HG02642 (cell line): ENCODE data around the gene NKX6-2.
"Not testable (repeated sequence)": the region's sequence is repeated elsewhere in the genome, so short reads cannot be mapped to it uniquely, and the experiment has no call there.

Experiments used
- ATAC-seq: cut with Tn5 transposase; IDR thresholded peaks from one replicate; pipeline ENCODE4 v1.9.1; 2021; ENCODE audit warnings: mild to moderate bottlenecking; ENCODE audit not compliant: unreplicated experiment, poor library complexity

Gene NKX6-2

GRCh38 chr10:132785723-132786475 lies at the start of gene NKX6-2:
Gene NKX6-2 (minus strand): TSS chr10:132786147. CDS start chr10:132785948, 199 bp downstream.
- ATAC-seq = no peak

DNA sequence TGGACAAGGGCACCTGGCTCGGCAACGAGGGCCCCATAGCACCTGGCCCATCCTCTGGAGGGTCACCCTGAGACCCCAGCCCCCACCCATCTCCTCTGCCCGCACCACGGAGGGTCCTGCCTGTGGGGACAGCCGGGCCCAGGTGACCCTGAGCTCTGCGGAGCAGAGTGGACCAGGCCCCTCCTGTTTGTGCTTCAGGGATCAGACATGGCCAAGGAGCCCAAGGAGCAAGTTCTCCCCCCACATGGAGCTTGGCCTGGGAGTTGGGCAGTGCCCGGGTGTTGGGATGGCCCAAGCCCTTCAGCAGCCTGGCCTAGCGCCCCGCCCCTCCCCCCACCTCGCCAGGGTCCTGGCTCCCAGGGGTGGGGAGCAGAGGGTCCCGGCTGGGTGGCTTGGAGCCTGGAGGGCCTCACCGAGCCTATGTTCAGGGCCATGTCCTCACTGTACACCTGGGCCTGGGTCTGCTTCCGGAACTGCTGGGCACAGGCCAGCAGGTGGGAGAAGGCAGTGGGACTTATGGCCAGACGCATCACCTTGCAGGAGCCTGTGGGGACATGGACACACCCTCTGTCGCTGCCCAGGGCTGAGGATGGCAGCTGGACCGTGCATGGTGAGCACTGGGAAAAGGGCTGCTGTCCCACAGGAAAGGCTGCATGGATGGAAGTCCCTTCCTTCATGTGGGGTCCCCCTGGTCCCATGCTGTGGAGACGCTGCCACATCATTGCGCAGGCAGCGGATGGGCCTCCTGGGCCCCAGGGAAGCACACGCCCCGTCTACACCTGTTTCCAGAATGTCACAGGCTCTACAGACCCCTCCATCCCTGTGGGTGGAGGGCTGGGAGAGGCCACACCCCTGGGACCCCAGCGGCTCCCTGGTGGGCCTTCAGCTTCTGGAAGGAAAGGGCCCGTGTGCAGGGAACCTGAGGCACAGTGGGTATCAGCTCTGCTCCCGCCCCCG lies 49.2 kb upstream of the NKX6-2 start:
- ATAC-seq = no peak

DNA sequence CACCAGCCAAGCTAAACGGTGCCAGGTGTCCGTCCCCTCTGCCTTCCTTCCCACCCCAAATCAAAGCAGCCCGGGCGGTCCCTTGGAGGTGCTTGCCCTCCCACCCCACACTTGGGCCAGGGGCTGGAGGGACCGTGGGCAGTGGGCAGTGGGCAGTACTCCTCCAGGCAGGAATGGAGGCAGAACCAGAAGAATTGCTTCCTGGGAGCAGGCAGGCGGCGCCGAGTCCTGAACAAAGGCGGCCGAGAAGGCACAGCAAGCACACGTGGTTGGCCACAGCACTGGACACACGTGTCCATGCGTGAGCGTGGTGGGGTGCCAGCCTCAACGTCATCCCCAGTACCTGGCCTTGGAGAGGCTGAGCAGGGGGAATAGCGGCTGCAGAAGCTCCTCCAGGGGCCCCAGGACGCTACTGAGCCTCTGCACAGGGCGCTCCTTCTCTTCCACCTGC lies 48.4 kb upstream of the NKX6-2 start:
- no peak for ATAC-seq

- ATAC-seq = no peak
These were observed 47.6 kb upstream of the NKX6-2 start for GRCh38 chr10:132833421-132834111.

GRCh38 chr10:132832186-132832969 lies 46.4 kb upstream of the NKX6-2 start:
- no peak for ATAC-seq

DNA sequence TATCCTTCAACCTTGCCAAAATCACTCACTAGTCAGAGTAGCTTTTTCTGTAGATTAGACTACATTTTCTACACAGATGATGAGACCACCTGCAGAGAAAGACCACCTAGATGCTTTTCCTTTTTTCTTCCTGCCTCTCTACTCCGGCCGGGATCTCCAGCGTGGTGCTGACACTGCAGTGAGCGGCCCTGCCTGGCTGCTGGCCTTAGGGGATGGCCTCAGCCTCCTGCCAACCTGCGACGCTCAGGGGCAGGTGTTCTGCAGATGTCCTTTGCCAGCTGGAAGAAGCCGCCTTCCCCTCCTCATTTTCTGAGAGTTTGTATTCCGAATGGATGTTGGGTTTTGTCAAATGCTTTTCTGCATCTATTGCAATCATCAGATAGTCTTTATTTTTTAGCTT lies 43.5 kb upstream of the NKX6-2 start:
- ATAC-seq = no peak

DNA sequence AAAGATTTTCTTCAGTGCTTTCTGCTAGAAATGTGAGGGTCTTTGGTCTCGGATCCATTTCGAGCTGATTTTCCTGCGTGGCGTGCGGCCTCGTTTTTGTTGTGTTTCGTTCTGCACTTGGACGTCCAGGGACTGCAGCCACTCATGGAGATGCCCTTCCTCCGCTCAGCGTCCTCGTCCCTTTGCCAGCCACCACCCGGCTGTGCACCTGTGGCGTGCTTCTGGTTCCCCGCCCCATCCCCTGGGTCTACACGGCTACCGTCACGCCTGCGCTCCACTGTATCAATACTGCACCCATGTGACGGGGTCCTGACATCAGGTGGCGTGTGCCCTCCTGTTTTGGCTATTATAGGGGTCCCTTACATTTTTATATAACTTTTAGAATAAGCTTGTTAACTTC lies 42.7 kb upstream of the NKX6-2 start:
- no peak for ATAC-seq

DNA sequence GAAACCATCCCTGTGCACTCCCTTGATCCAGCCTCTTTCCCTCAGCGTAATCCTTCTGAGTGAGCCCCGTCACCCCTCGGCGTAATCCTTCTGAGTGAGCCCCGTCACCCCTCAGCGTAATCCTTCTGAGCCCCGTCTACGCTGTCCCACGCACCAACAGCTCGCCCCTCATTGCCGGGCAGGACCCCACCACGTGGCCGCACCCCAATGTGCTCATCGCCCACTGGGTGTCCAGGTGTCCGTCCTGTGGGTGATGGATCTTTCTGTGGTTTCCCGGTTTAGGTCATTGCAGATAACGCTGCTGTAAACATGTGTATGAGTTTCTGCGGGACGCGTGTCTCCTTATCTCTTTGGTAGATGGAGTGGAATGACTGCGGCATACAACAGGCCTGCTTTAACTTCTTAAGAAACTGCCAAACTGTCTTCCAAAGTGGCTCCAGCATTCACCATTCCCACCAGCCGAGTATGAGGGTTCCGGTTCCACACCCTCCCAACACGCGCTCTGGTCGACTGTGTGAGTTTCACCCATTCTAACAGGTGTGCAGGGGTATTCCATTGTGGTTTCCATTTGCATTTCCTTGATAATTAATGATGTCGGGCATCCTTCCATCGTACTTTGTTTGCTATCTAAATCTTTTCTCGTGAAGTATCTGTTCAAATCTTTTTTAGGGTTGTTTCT lies 42.1 kb upstream of the NKX6-2 start:
- ATAC-seq = no peak

DNA sequence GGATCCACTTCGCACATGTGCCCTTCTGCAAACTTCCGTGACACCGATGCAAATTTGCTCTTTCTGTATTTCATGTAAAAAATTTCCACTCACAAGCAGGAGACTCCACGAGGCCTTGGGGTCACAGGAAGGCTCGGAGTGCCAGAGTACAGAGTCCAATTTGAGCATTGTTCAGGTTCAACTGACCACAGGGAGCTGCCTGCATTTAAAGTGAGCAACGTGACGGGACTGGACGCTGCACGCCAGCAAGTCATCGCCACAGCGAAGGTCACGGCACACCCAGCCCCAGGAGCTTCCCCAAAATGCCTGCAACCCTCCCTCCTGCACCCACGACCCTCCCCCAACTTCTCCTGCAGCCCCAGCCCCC lies 41.5 kb upstream of the NKX6-2 start:
- no peak for ATAC-seq

GRCh38 chr10:132826524-132827422 lies 40.8 kb upstream of the NKX6-2 start:
- no peak for ATAC-seq

- ATAC-seq = not testable (repeated sequence)
These were observed 40.0 kb upstream of the NKX6-2 start for GRCh38 chr10:132825783-132826523.

DNA sequence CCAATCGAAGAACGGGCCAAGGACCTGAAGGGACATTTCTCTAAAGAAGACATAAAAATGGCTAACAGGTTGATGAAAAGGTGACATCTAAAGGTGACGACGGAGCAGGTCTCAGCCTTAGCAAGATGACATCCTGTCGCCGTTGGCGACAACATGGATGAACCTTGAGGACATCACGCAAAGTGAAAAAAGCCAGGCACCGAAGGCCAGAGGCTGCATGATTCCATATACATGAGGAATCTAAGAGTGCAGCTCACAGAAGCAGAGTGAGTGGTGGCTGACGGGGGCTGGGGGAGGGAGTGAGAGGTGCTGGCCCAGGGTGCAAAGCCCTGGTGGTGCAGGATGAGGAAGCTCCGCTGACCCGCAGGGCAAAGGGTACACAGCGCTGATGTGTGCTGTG lies 34.1 kb upstream of the NKX6-2 start:
- no peak for ATAC-seq

- ATAC-seq = no peak
These were observed 31.8 kb upstream of the NKX6-2 start for GRCh38 chr10:132817701-132818211.

GRCh38 chr10:132816718-132817117 lies 30.8 kb upstream of the NKX6-2 start:
- no peak for ATAC-seq

DNA sequence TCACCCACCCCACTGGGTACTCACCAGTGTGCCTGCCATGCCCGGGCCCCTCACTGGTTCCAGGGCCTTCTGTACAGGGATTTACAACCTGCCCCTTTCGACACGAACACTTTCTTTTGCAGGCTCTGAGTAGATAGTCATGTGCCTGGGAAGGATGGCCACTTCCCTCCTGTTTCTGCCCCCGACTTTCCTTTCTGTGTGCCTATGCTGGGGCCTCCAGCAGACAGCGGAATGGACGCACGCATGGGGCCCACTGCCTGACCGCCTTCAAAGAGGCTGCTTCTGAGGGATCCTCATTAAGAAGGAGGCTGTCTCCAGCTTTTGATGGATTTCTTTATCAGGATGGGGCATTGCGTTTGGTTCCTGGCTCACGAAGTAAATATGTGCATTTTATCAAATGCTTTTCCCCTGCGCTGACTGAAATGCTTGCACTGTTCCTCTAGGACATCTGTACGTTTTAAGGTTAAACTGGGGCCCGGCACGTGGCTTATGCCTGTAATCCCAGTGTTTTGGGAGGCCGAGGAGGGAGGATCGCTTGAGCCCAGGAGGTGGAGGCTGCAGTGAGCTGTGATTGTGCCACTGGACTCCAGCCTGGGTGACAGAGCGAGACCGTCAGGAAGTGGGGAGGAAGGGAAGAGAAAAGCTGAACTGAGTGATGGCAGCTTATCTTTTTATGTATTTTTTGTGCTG lies 29.4 kb upstream of the NKX6-2 start:
- no peak for ATAC-seq

GRCh38 chr10:132814469-132814856 lies 28.5 kb upstream of the NKX6-2 start:
- no peak for ATAC-seq
